T47D (cell line): ENCODE measurements around the gene TTC9B.

Experiments
- DNase-seq, 2 experiments: peaks; one replicate each; pipeline versions ENCODE4 v3.0.0 to v3.0.0-alpha.2; 2011 to 2012; ENCODE audit warnings: low read depth in 1 of 2, low spot score in 1 of 2
- JUND ChIP-seq: IDR thresholded peaks from 2 replicates; pipeline ENCODE4 v1.6.1; 2012; ENCODE audit warnings: low read depth
- in situ Hi-C: cut with HindIII; loops from 2 replicates; pipeline ENCODE4 v1.10.0; 2016; ENCODE audit warnings: low sequenced_read_pairs, low pct_unique_long_range_greater_than_20kb

Gene TTC9B

DNA sequence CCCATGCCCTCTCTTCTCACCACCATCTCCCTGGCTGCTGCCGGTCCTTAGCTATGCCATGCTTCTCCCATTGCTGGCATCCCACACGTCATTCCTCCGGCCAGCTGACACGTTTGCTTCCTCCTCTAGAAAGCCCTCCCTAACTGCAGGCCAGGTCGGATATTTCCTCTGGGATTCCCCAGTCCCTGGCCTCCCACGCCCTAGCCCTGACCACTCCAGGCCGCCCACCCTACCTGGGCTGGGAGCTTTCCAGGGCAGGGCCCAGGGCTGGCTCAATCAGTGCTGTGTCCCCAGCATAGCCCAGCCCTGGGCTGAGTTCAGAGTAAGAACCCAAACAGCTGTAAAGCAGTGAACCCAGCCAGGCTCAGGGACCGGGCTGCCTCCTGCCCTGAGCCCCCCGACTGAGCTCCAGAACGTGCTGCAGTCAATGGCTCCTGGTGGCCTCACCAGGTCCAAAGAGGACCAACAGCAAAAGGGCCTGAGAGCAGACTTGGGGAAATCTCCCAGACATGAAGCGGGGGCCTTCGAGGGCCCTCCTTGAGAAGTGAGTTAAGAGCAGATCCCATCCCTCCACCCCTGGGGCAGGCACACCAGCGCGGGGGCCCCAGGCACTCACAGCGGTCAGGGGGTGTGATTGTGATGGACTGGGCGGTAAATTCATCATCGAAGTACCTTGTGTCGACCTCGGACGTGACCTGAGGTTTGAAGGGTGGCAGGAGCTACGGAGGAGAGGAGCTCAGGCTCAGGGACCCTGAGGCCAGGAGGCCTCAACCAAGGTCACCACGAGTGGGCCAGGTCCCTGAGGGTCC is 16.4 kb upstream of the TTC9B start:
- no peak for TF ChIP-seq JUND
- no peak for DNase-seq
- in situ Hi-C loops: no loop called here

DNA sequence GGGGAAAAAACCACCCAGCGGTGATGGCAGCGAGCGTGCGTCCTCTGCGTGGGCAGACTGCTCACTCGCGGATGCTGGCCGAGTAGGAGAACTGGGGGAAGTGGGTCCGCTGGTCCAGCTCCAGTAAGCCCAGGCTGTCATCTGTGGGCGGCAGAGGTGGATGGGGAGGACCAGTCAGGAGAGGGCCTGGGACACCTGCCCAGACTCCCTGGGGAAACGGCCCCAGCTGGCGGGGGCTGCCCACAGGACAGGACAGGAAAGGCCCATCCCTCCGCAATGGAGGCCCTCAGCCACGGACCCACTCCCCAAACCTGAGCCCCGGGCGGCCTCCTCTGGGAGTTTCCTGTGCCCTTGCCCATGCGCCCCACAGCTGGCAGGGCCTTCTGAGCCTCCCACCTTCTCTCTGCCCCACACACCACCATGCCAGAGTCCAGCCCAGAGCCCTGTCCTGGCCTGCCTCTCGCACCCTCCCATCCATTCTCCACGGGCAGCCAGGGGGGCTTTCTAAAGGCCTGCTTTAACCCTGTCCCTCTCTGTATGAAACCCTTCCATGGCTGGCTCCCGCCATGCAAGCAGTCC is 15.7 kb upstream of the TTC9B start:
- no peak for TF ChIP-seq JUND
- no peak for DNase-seq
- in situ Hi-C loops: no loop called here

DNA sequence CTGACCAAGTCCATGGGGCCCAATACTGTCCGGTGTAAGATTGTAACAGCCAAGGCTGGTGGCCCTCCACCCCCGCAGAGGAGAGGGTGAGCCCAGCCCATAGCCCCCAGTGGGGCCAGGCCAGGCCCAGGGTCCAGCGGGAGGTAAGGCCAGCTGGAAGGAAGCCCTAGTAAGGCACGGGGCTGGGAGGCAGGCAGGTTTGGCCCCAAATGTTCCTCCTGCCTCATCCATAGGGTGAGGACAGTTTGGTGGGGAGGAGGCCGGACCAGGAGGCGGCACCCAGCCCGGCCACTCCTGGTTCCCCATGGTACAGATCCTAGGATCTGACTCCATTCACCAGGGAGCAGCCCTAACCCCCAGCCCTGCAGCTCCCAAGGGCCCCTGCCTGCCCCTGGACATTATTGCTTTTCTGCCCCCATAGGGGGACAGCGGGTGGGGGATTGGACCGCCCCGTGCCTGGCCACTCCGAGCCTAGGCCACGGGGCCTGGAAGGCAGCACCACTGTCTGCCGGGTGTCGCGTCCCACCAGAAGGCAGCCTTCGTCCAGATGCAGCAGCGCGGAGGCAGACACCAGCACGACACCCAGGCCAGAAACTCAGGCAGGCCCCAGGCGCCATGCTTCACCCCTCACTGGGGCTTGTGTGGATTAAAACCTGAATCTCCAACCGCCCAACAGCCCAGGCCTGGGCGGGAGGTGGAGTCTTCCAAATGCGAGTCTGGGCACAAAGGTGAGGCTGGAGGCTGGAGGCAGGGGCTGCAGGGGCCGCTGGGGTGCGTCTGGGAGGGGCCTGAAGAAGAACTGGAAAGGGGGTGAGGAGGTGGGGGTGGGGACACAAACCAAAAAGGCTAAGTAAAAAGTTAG is 15.0 kb upstream of the TTC9B start:
- no peak for TF ChIP-seq JUND
- no peak for DNase-seq
- in situ Hi-C loops: no loop called here

DNA sequence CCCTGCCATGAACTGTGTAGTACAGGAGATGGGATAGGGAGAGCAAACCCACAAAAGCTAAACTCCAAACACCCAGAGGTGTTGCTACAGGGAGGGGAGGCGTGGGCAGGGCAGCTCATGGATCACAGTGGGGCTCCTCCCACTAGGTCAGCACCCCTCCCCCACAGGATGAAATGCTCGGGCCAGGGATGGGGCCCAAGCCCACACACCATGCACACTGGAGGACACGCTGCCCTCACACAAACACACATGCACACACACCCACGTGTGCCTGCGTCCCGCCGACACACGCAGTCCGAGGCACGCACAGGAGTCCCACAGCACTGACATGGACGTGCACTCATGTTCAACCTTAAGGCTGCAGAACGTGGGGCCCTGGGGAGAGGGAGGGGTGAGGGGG is 14.3 kb upstream of the TTC9B start:
- in situ Hi-C loops: no loop called here
- no peak for DNase-seq
- no peak for TF ChIP-seq JUND

DNA sequence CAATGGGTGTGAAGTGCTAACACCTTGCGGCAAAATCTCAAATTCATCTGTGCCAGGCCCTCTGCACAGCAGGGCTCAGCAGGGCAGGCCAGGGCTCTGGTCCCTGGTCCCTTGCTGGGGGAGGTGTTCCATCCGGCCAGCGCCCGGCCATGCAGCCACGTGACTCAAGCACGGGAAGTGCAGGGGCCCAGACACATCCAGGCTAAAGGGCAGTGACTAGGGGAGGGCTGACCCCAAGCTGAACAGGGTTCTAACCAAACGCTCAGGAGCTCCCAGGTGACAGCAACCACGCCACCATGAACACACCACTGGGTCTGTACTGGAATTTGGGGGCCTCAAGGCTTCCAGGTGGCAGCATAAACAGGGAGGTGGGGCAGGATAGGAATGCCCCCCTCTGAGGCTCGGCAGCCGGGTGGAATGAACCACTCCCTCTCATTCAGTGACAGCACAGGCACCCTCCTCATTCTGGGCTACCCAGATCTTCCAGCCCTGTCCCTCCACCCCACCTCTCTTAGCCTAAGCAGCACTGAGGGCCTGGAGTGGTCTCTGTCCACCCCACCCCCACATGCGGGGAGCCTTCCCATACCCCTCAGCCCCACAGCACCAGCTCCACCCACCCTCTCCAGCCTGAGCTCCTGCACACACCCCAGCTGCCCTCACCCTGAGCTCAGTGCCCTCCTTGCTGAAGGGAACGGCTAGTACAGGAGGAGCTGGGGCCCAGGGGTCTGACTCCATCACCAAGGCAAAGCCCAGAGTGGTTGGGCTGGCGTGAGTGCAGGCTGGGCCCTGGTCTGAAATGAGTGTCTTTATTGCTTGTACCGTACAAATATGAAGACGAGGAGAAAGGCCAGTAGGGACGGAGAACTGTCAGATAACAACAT is 13.6 kb upstream of the TTC9B start:
- no peak for DNase-seq
- in situ Hi-C loops: no loop called here

DNA sequence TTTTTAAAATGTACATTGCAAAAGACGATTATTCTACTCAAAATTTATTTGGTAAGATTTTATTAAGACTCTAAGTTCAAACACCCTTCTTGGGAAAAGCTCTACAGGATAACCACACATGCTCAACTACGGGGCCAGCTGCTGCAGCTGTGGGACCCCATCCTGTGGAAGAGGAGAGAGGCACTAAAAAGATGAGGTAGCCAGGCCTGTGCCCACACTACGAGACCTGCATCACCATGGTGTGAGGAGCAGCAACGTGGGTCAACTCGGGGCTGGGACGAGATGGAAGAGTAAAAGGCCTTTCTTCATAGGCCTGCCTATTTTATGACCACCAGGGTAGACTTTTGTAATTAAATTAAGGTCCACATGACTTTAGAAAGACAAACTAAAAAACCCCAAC is 12.9 kb upstream of the TTC9B start:
- in situ Hi-C loops: no loop called here
- DNase-seq: no peak
- no peak for TF ChIP-seq JUND

More for the DNA sequence above, 13.6 kb upstream of the TTC9B start:
- no peak for TF ChIP-seq JUND

DNA sequence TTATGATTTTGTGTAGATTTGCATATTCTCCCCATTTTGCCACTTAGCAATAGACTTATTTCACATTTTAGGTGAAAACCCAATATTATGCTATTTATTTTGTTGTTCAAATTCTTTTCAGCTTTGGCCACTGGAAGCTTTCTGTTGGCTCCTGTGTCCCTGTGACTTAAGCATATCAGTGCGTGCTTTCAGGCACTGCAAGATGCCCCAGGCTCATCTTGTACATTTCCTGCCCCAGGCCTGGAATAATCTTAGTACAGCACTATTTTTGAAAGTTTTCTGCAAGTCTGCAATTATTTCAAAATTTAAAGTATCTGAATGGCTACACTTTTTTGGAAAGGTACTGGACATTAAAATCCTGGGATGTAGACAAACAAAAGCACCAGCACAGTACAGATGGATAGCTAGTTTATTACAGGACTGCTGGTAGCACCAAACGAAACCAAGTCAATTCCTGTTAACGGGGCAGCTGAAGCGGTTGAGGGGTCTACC is 11.8 kb upstream of the TTC9B start:
- TF ChIP-seq JUND: no peak
- no peak for DNase-seq
- in situ Hi-C loops: no loop called here

DNA sequence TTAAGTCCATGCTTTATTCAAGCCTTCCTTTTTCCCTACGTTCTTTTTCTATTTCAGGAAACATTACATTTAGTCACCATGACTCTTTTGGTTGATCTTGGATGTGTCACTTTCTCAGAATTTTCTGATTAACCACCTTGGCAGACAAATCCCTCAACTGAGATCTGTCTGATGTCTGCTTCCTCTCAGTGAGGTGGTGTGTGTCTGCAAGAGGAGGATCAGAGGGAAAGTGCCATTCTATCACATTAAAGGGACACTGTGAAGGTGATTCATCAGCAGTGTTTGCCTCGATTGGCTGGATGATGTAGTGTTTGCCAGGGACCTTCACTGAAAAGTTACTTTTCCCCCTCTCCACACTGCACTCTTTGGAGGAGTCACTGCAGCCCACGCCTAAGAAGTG is 11.3 kb upstream of the TTC9B start:
- in situ Hi-C loops: no loop called here
- no peak for DNase-seq
- TF ChIP-seq JUND: no peak

DNA sequence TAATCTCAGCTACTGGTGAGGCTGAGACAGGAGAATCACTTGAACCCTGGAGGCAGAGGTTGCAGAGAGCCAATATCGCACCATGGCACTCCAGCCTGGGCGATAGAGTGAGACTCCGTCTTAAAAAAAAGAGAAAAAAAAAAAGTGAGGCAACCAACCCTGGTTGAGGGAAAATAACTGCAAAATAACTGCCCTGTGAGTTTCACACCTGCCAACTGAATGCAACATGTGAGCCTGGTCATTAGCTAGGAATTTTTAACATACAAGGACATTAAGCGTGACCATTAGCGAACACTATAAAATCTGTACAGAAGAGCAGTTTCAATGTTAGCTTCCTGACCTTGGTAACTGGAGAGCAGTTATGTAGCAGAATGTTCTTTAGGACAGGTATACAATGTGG is 10.7 kb upstream of the TTC9B start:
- in situ Hi-C loops: no loop called here
- TF ChIP-seq JUND: no peak
- DNase-seq: no peak

DNA sequence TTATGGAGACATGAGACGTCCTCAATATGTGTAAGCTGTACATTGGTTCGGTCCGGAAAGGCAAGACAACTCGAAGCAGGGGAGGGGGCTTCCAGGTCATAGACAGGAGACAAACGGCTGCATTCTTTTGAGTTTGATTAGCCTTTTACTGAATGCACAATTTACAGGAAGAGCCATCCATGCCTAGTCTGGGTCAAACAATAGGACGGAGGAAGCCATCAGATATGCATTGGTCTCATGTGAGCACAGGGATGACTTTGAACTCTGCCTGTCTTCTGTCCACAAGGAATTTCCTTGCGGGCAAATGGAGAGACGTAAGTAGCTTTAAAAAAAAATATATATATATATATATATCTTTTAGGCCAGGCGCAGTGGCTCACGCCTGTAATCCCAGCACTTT is 10.2 kb upstream of the TTC9B start:
- no peak for DNase-seq
- in situ Hi-C loops: no loop called here
- TF ChIP-seq JUND: no peak

DNA sequence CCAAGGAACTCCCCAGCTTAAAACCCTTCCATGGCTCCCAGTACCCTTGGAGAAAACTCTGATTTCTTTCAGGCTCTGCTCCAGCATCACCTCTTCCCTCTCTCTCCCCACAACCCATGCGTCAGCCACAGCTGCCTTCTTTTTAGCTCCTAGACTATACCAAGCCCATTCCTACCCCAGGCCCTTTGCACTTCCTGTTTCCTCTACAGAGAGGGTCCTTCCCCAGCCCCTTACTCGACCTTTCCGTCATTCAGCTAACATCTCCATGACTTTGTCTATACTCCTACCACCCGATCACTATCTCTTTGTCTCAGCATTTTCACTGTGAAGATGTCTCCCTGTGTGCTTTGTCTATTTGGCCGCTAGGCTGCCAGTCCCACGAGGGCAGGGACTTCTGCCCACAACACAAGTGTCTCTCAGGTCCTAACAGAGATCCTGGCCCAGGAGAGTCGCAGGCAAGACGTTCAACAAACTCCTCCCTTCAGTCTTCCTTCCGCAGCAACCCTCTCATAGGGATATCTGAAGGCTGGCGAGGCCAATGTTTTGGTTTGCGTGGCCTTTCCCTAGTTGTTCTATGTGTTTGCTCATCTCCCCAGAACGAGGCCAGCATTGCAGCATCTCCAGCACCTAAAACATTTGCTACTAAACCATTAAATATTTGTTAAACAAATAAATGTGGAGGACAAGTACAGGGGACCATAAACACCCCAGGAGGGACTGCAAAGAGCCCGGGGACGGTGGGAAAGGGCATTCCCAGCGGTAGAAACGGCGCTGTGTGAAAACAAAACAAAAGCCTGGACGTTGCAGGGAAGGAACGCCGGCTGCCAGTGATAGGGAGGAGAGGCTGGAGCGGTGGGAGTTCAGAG is 7.5 kb upstream of the TTC9B start:
- in situ Hi-C loops: no loop called here
- DNase-seq: no peak
- TF ChIP-seq JUND: no peak
